ENCODE measurements around the gene MSH6.

MSH6 gene

GRCh38 chr2:47809903-47810302, 27.0 kb downstream of the MSH6 start:
- no peaks in the 10 kb centered on the region for H3K4me1 ChIP-seq (ENCODE audit: control insufficient read depth, insufficient read depth, low read depth, low read length)
- no peak overlapping the region for H2AK5ac ChIP-seq (ENCODE audit: low read length, severe bottlenecking)
- no peak overlapping the region for H3K4me3 ChIP-seq (ENCODE audit: insufficient read depth in 1 of 2, low read depth in 1 of 2, low read length in 2 of 2)
- no peak overlapping the region for H2BK5ac ChIP-seq (ENCODE audit: low read depth, low read length, poor library complexity, severe bottlenecking)
- no peak overlapping the region for H3K9ac ChIP-seq (ENCODE audit: low read length)
- no peak overlapping the region for H4K8ac ChIP-seq (ENCODE audit: low read length)
- peaks cover 3% of the 10 kb centered on the region for H3K79me1 ChIP-seq (replicated peaks; ENCODE audit: low read length, poor library complexity, severe bottlenecking)
- H2AFZ ChIP-seq (ENCODE audit: low read depth, low read length): no peak overlapping the region
- WGBS: 100% methylated on average over 1 of the region's 2 CpGs
- no peaks in the 10 kb centered on the region for H3K9me3 ChIP-seq (ENCODE audit: control insufficient read depth, low read length)
- no peak overlapping the region for H3K4me2 ChIP-seq (ENCODE audit: low read length, poor library complexity, severe bottlenecking)
- no peak overlapping the region for H4K91ac ChIP-seq (ENCODE audit: low read length)
- H2BK120ac ChIP-seq (ENCODE audit: low read depth, low read length): no peak overlapping the region
- no peak overlapping the region for H3K14ac ChIP-seq (ENCODE audit: low read length in 2 of 2)
- no peak overlapping the region for H3K18ac ChIP-seq (ENCODE audit: low read depth in 1 of 2, low read length in 2 of 2)
- H3K36me3 ChIP-seq (ENCODE audit: control insufficient read depth in 1 of 2, insufficient read depth in 2 of 2, low read depth in 1 of 2, low read length in 2 of 2): peaks cover 0 to 97% of the 10 kb centered on the region in 2 experiments
- no peak overlapping the region for H3K27ac ChIP-seq (ENCODE audit: low read length, poor library complexity, severe bottlenecking)
- DNase-seq: no peak
- H3K23ac ChIP-seq (ENCODE audit: low read length in 2 of 2): no peak overlapping the region
- no peak overlapping the region for H2BK15ac ChIP-seq (ENCODE audit: low read depth, poor library complexity, severe bottlenecking)
- no peak overlapping the region for H3K4ac ChIP-seq (ENCODE audit: low read depth in 1 of 2, low read length in 2 of 2)
- no peaks in the 10 kb centered on the region for H3K27me3 ChIP-seq (ENCODE audit: control insufficient read depth in 1 of 2, insufficient read depth in 1 of 2, low read length in 2 of 2)
- H2BK12ac ChIP-seq (ENCODE audit: low read length in 2 of 2): no peak overlapping the region

GRCh38 chr2:47810850-47811249, 27.9 kb downstream of the MSH6 start:
- no peak overlapping the region for H3K23ac ChIP-seq (ENCODE audit: low read length in 2 of 2)
- H3K79me1 ChIP-seq (replicated peaks; ENCODE audit: low read length, poor library complexity, severe bottlenecking): peaks cover 10% of the 10 kb centered on the region
- no peak overlapping the region for H4K8ac ChIP-seq (ENCODE audit: low read length)
- no peak overlapping the region for H4K91ac ChIP-seq (ENCODE audit: low read length)
- H2AFZ ChIP-seq (ENCODE audit: low read depth, low read length): no peak overlapping the region
- H2BK5ac ChIP-seq (ENCODE audit: low read depth, low read length, poor library complexity, severe bottlenecking): no peak overlapping the region
- H2AK5ac ChIP-seq (ENCODE audit: low read length, severe bottlenecking): no peak overlapping the region
- H2BK120ac ChIP-seq (ENCODE audit: low read depth, low read length): no peak overlapping the region
- H3K4me3 ChIP-seq (ENCODE audit: insufficient read depth in 1 of 2, low read depth in 1 of 2, low read length in 2 of 2): no peak overlapping the region
- peaks cover 9 to 97% of the 10 kb centered on the region in 2 experiments for H3K36me3 ChIP-seq (ENCODE audit: control insufficient read depth in 1 of 2, insufficient read depth in 2 of 2, low read depth in 1 of 2, low read length in 2 of 2)
- H3K4ac ChIP-seq (ENCODE audit: low read depth in 1 of 2, low read length in 2 of 2): no peak overlapping the region
- H2BK12ac ChIP-seq (ENCODE audit: low read length in 2 of 2): no peak overlapping the region
- no peaks in the 10 kb centered on the region for H3K4me1 ChIP-seq (ENCODE audit: control insufficient read depth, insufficient read depth, low read depth, low read length)
- H3K27me3 ChIP-seq (ENCODE audit: control insufficient read depth in 1 of 2, insufficient read depth in 1 of 2, low read length in 2 of 2): no peaks in the 10 kb centered on the region
- H3K9me3 ChIP-seq (ENCODE audit: control insufficient read depth, low read length): no peaks in the 10 kb centered on the region
- no peak overlapping the region for H3K4me2 ChIP-seq (ENCODE audit: low read length, poor library complexity, severe bottlenecking)
- H3K9ac ChIP-seq (ENCODE audit: low read length): no peak overlapping the region
- H2BK15ac ChIP-seq (ENCODE audit: low read depth, poor library complexity, severe bottlenecking): no peak overlapping the region
- no peak overlapping the region for H3K14ac ChIP-seq (ENCODE audit: low read length in 2 of 2)
- no peak for DNase-seq
- no peak overlapping the region for H3K18ac ChIP-seq (ENCODE audit: low read depth in 1 of 2, low read length in 2 of 2)
- H3K27ac ChIP-seq (ENCODE audit: low read length, poor library complexity, severe bottlenecking): no peak overlapping the region

- Histone ChIP-seq H3K4ac (ENCODE audit: low read depth in 1 of 2, low read length in 2 of 2) (no peak overlapping the region), H3K79me1 (replicated peaks; ENCODE audit: low read length, poor library complexity, severe bottlenecking) (peaks cover 12% of the 10 kb centered on the region), H4K8ac (ENCODE audit: low read length) (no peak overlapping the region), H3K18ac (ENCODE audit: low read depth in 1 of 2, low read length in 2 of 2) (no peak overlapping the region), H3K9ac (ENCODE audit: low read length) (no peak overlapping the region), H2BK120ac (ENCODE audit: low read depth, low read length) (no peak overlapping the region), H3K9me3 (ENCODE audit: control insufficient read depth, low read length) (no peaks in the 10 kb centered on the region), H2BK15ac (ENCODE audit: low read depth, poor library complexity, severe bottlenecking) (no peak overlapping the region), H3K23ac (ENCODE audit: low read length in 2 of 2) (no peak overlapping the region), H3K14ac (ENCODE audit: low read length in 2 of 2) (no peak overlapping the region), H3K27ac (ENCODE audit: low read length, poor library complexity, severe bottlenecking) (no peak overlapping the region), H2AFZ (ENCODE audit: low read depth, low read length) (no peak overlapping the region), H3K36me3 (ENCODE audit: control insufficient read depth in 1 of 2, insufficient read depth in 2 of 2, low read depth in 1 of 2, low read length in 2 of 2) (peaks cover 13 to 97% of the 10 kb centered on the region in 2 experiments), H2AK5ac (ENCODE audit: low read length, severe bottlenecking) (no peak overlapping the region), H3K4me3 (ENCODE audit: insufficient read depth in 1 of 2, low read depth in 1 of 2, low read length in 2 of 2) (no peak overlapping the region), H3K4me2 (ENCODE audit: low read length, poor library complexity, severe bottlenecking) (no peak overlapping the region), H3K4me1 (ENCODE audit: control insufficient read depth, insufficient read depth, low read depth, low read length) (no peaks in the 10 kb centered on the region), H2BK12ac (ENCODE audit: low read length in 2 of 2) (no peak overlapping the region), H2BK5ac (ENCODE audit: low read depth, low read length, poor library complexity, severe bottlenecking) (no peak overlapping the region), H4K91ac (ENCODE audit: low read length) (no peak overlapping the region), H3K27me3 (ENCODE audit: control insufficient read depth in 1 of 2, insufficient read depth in 1 of 2, low read length in 2 of 2) (no peaks in the 10 kb centered on the region)
- DNase-seq: no peak
- 89% methylated on average over 1 of the region's 1 CpG for WGBS
These were observed 28.7 kb downstream of the MSH6 start for GRCh38 chr2:47811668-47812067.

- H2BK5ac ChIP-seq (ENCODE audit: low read depth, low read length, poor library complexity, severe bottlenecking): no peak overlapping the region
- H3K79me1 ChIP-seq (replicated peaks; ENCODE audit: low read length, poor library complexity, severe bottlenecking): peaks cover 13% of the 10 kb centered on the region
- no peak overlapping the region for H3K4me2 ChIP-seq (ENCODE audit: low read length, poor library complexity, severe bottlenecking)
- no peaks in the 10 kb centered on the region for H3K9me3 ChIP-seq (ENCODE audit: control insufficient read depth, low read length)
- H4K8ac ChIP-seq (ENCODE audit: low read length): no peak overlapping the region
- peak overlapping the region in 1 of 2 experiments; percentile 2 for H3K18ac ChIP-seq (ENCODE audit: low read depth in 1 of 2, low read length in 2 of 2)
- H4K91ac ChIP-seq (ENCODE audit: low read length): no peak overlapping the region
- H2BK120ac ChIP-seq (ENCODE audit: low read depth, low read length): no peak overlapping the region
- no peak overlapping the region for H3K4ac ChIP-seq (ENCODE audit: low read depth in 1 of 2, low read length in 2 of 2)
- H3K14ac ChIP-seq (ENCODE audit: low read length in 2 of 2): no peak overlapping the region
- no peak overlapping the region for H3K9ac ChIP-seq (ENCODE audit: low read length)
- no peak overlapping the region for H2AFZ ChIP-seq (ENCODE audit: low read depth, low read length)
- H3K4me1 ChIP-seq (ENCODE audit: control insufficient read depth, insufficient read depth, low read depth, low read length): no peaks in the 10 kb centered on the region
- H2AK5ac ChIP-seq (ENCODE audit: low read length, severe bottlenecking): no peak overlapping the region
- H3K23ac ChIP-seq (ENCODE audit: low read length in 2 of 2): no peak overlapping the region
- H2BK12ac ChIP-seq (ENCODE audit: low read length in 2 of 2): no peak overlapping the region
- H3K36me3 ChIP-seq (ENCODE audit: control insufficient read depth in 1 of 2, insufficient read depth in 2 of 2, low read depth in 1 of 2, low read length in 2 of 2): peaks cover 21 to 96% of the 10 kb centered on the region in 2 experiments
- H3K4me3 ChIP-seq (ENCODE audit: insufficient read depth in 1 of 2, low read depth in 1 of 2, low read length in 2 of 2): no peak overlapping the region
- 98% methylated on average over 10 of the region's 10 CpGs for WGBS
- no peak overlapping the region for H2BK15ac ChIP-seq (ENCODE audit: low read depth, poor library complexity, severe bottlenecking)
- DNase-seq: no peak
- no peak overlapping the region for H3K27ac ChIP-seq (ENCODE audit: low read length, poor library complexity, severe bottlenecking)
- no peaks in the 10 kb centered on the region for H3K27me3 ChIP-seq (ENCODE audit: control insufficient read depth in 1 of 2, insufficient read depth in 1 of 2, low read length in 2 of 2)
These were observed 32.8 kb downstream of the MSH6 start for GRCh38 chr2:47815764-47816163.
